PFSK-1 (cell line): ENCODE results near the gene IL6ST.
A peak's percentile ranks its signal among the peaks of the same experiment; 100 is the strongest.

Experiments used
- FOXP2 ChIP-seq: optimal IDR thresholded peaks from 2 replicates; pipeline ENCODE3; 2011; ENCODE audit warnings: borderline replicate concordance, control low read depth, inconsistent platforms; ENCODE audit not compliant: insufficient read depth; ENCODE audit errors: extremely low read length, extremely low read depth
- POLR2AphosphoS5 ChIP-seq: IDR thresholded peaks from 2 replicates; pipeline ENCODE4 v1.6.1; 2012; ENCODE audit warnings: low read depth, mild to moderate bottlenecking, control low read depth, low read length, moderate library complexity
- SIN3A ChIP-seq: IDR thresholded peaks from 2 replicates; pipeline ENCODE4 v1.6.1; 2012; ENCODE audit warnings: mild to moderate bottlenecking, low read length, moderate library complexity, borderline replicate concordance; ENCODE audit not compliant: insufficient read depth
- TAF1 ChIP-seq: IDR thresholded peaks from 2 replicates; pipeline ENCODE4 v1.6.1; 2012; ENCODE audit warnings: low read length, control low read depth, borderline replicate concordance; ENCODE audit not compliant: insufficient read depth
- TF ChIP-seq, protein P1 (sequence below), 2 experiments: IDR thresholded peaks; 2 replicates each; pipeline versions ENCODE4 v1.6.1 to v1.8.0; 2011 to 2012; ENCODE audit warnings: low read depth in 2 of 2, low read length in 2 of 2, control low read depth in 1 of 2, inconsistent platforms in 1 of 2, mild to moderate bottlenecking in 1 of 2, moderate library complexity in 1 of 2; ENCODE audit not compliant: insufficient read depth in 1 of 2

Gene IL6ST

DNA sequence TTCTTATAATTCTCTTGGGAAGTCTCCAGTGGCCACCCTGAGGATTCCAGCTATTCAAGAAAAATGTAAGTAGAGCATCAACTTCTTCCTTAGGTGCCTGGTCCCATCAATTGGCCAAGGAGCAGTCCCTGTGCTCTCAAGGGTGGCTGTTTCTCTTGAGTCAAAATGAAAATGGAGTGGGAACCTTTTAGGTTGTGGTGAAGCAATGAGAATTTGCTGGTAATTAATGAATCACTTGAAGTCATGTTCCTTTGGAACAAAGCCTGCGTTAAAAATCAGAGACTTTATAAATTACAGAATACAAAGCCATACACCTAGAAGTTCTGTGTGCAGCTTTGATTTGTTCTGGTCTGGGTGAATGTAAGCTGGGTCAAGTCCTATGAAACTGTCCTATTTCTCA, 94.7 kb downstream of the IL6ST start:
- TF ChIP-seq POLR2AphosphoS5 (no peak), TAF1 (no peak), FOXP2 (no peak), SIN3A (no peak)
- TF ChIP-seq, protein P1, sequence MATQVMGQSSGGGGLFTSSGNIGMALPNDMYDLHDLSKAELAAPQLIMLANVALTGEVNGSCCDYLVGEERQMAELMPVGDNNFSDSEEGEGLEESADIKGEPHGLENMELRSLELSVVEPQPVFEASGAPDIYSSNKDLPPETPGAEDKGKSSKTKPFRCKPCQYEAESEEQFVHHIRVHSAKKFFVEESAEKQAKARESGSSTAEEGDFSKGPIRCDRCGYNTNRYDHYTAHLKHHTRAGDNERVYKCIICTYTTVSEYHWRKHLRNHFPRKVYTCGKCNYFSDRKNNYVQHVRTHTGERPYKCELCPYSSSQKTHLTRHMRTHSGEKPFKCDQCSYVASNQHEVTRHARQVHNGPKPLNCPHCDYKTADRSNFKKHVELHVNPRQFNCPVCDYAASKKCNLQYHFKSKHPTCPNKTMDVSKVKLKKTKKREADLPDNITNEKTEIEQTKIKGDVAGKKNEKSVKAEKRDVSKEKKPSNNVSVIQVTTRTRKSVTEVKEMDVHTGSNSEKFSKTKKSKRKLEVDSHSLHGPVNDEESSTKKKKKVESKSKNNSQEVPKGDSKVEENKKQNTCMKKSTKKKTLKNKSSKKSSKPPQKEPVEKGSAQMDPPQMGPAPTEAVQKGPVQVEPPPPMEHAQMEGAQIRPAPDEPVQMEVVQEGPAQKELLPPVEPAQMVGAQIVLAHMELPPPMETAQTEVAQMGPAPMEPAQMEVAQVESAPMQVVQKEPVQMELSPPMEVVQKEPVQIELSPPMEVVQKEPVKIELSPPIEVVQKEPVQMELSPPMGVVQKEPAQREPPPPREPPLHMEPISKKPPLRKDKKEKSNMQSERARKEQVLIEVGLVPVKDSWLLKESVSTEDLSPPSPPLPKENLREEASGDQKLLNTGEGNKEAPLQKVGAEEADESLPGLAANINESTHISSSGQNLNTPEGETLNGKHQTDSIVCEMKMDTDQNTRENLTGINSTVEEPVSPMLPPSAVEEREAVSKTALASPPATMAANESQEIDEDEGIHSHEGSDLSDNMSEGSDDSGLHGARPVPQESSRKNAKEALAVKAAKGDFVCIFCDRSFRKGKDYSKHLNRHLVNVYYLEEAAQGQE (IDR thresholded peaks at IDR 0.05; ENCODE audit: insufficient read depth in 1 of 2, low read depth in 2 of 2, low read length in 2 of 2), result no peak

DNA sequence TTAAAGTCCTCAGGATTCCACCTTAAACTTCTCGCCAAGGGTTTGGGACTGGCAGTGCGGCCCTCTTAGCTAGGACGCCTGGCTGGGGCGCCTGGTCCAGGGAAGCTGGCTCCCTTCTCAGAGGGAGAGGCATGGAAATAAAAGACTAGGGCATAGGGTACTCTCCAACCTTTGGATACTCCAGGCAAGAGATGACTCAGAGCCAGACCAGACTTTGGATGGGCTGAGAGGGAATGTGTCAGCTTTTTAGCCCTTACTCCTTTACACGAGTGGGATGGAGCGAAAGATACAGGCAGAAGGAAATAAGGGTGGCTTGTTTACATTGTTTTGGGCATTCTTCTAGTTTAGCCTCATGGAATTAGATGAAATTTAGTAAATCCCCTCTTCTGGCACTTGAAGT, 95.4 kb downstream of the IL6ST start:
- TF ChIP-seq FOXP2, result no peak

DNA sequence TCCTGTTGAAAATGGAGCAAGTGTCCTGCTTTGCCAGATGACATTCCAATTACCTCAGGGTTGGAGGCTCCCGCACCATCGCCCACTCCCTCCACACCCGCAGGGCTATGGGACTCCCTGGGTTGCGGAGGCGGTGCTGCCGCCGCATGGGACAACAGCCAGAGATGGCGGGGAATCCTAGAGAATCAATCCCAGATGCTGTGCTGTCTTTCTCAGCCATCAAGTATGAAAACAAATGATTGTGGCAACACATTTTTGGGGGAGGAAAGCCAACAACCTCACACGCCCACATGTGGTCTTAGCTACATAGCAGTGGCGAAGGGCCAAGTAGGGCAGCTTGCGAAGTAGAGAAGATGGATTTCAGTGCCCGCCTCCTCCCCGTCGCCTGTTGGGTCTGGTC, 96.9 kb downstream of the IL6ST start:
- TF ChIP-seq POLR2AphosphoS5 (peak; percentile 34; the same call in 1 of the 2 replicates), SIN3A (peak; percentile 60; the same call in 1 of the 2 replicates), TAF1 (no peak), FOXP2 (peak; percentile 97)
- TF ChIP-seq, protein P1 (IDR thresholded peaks at IDR 0.05; ENCODE audit: insufficient read depth in 1 of 2, low read depth in 2 of 2, low read length in 2 of 2), result peak; percentile 6 to 71; a peak in 2 of 4 replicates

DNA sequence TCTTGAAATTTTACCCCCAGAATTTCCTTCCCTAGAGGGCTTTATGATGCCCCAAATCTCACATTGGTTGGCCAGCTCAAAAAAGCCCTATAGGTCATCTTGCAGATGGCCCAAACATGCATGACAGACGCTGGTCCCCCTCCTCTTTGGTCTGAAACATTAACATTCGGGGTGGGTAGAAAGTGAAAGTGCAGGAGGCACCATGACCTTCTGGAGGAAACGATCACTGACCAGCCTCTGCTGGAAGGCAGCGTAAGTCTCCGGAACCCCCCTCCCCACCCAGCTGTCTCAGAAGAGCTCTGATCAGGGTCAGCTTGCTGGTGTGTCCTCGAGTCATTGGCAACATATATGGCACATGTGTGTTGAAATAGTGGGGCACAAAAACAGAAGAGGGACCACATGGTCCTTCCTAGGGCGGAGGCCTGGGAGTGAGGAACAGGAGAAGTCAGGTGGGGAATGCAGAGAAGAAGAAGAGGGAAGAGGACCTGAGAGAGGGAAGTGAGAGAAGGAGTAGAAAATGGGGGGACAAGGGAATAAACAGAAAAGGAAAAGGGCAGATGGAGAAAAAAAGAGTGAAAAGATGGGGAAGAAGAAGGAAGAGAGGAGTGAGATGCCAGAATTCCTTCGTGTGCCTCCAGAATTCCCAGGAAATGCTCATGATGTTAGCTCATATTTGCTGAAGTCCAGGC, 97.4 kb downstream of the IL6ST start:
- TF ChIP-seq SIN3A (no peak), TAF1 (no peak), FOXP2 (no peak), POLR2AphosphoS5 (no peak)
- TF ChIP-seq, protein P1 (IDR thresholded peaks at IDR 0.05; ENCODE audit: insufficient read depth in 1 of 2, low read depth in 2 of 2, low read length in 2 of 2), result no peak

DNA sequence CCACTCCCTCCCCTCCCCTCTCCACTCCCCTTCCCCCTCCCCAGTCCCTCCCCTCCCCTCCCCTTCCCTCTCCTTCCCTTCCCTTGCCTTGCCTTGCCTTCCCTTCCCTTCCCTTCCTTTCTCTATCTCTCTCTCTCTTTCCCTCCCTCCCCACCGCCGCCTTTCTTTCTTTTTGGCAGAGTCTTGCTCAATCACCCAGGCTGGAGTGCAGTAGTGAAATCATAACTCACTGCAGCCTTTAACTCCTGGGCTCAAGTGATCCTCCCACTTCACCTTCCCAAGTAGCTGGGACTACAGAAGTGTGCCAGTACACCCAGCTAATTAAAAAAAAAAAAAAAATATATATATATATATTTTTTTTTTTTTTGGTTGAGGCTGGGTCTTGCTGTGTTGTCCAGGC, 98.1 kb downstream of the IL6ST start:
- TF ChIP-seq TAF1 (no peak), POLR2AphosphoS5 (no peak), FOXP2 (no peak), SIN3A (no peak)
- TF ChIP-seq, protein P1 (IDR thresholded peaks at IDR 0.05; ENCODE audit: insufficient read depth in 1 of 2, low read depth in 2 of 2, low read length in 2 of 2), result no peak
